Pons (tissue), 1 donor: ENCODE data around the gene NOL9.
A peak's percentile ranks its signal among the peaks of the same experiment; 100 is the strongest.
"Not testable (repeated sequence)": the region's sequence is repeated elsewhere in the genome, so short reads cannot be mapped to it uniquely, and the experiment has no call there.

Experiments used
- DNase-seq: peaks from one replicate; pipeline ENCODE4 v3.0.0-alpha.2; 2016; ENCODE audit warnings: low spot score

NOL9 gene

GRCh38 chr1:6554031-6554906, at the start of gene NOL9:
TSS of gene NOL9 (minus strand) at chr1:6554513. CDS start at chr1:6554502, 11 bp downstream.
- DNase-seq, result peak; percentile 84

- DNase-seq, result peak; percentile 91
Observed at GRCh38 chr1:6603238-6603914, 49.1 kb upstream of the NOL9 start.

DNA sequence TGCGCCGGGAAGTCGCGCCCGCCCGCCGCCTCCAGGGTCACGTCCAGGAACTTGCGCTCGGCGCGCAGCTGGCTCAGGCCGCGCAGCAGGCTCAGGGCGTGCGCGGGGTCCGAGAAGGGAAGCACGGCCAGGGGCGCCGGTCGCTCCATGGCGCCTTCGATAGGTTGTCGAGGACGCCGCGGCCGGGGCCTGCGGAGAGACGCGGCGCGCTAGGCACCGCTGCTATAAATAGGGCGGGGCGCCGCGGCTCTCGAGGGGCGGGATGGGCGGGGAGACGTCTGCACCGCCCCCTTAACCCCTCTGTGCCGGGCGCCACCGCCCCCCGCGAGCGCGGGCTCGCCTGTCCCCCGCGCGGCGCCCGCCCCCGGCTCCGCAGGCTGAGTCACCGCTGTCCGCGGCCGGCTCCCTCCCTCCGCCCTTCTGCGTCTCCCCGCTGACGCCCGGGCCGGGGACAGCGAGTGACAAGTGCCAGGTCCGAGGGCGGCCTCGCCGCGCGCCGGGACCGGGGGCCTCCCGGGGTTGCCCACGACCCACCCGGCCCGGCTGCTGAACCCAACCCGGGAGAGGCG, 48.4 kb upstream of the NOL9 start, which contains the start of gene KLHL21:
TSS of gene KLHL21 (minus strand) at position 201 of the 569 bp plus-strand sequence. CDS start at position 149, 52 bp downstream.
- DNase-seq, result peak; percentile 85

- no peak for DNase-seq
Observed at GRCh38 chr1:6601923-6602668, 47.8 kb upstream of the NOL9 start.

- peak; percentile 91 for DNase-seq
Observed at GRCh38 chr1:6601049-6601922, 47.0 kb upstream of the NOL9 start.

DNA sequence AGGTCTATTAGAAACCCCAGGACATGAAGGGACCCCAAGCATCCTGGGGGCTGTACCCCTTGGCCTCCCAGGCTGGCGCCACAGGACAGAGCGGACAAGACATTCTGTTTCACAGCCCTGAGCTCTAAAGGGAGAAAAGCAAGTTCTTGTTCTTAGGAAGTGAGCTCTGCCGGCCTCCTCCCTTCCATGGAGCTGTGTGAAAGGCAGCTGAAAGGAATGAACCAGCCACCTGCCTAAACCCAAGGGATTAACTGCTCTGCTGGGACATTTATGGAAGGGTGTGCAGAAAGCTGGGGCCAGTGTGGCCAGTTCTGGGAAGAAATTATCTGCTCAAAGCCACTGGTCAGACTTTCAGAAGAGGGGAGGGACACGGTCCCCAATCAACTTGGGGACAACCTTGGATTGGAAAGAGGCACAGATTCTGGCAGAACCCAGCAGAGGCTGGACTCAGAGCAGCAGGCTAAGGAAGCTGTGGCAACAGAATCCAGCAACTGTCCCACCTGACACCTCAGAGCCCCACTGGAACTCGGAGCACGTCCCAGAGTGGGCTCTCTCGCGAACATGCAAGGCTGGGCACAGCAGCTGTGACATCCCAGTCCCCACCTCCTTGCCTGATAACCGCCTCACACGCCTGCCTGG, 46.2 kb upstream of the NOL9 start:
- DNase-seq, result no peak

DNA sequence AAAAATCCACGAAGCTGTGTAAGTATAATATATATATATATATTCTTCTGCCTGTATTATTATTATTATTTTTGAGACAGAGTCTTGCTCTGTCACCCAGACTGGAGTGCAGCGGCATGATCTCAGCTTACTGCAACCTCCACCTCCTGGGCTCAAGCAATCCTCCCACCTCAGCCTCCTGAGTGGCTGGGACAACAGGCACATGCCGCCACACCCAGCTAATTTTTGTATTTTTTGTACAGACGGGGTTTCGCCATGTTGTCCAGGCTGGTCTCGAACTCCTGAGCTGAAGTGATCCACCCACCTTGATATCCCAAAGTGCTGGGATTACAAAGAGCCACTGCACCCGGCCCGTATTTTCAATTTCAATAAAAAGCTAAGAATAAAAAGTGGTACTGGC, 45.7 kb upstream of the NOL9 start:
- not testable (repeated sequence) for DNase-seq

- DNase-seq, result peak; percentile 41
Observed at GRCh38 chr1:6599141-6599975, 45.0 kb upstream of the NOL9 start.

DNA sequence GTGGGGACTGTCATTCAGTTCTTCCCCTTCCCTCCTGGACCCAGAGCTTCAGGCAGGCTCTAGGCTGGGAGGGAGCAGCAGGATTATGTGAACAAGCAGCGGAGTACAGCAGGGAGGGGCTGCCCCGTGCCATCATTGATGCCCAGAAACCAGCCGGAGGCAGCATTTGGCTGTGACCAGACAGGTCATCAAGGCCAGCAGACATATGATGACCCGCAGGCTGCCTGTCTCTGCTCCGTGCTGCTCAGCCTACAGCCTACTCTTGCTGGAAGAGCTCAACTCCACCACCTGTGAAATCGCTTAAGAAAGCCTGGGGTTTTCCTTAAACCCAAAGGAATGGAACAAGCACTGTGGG, 43.4 kb upstream of the NOL9 start:
- DNase-seq, result no peak

GRCh38 chr1:6596886-6597776, 42.8 kb upstream of the NOL9 start:
- DNase-seq, result no peak

- no peak for DNase-seq
Observed at GRCh38 chr1:6596351-6596750, 42.0 kb upstream of the NOL9 start.

DNA sequence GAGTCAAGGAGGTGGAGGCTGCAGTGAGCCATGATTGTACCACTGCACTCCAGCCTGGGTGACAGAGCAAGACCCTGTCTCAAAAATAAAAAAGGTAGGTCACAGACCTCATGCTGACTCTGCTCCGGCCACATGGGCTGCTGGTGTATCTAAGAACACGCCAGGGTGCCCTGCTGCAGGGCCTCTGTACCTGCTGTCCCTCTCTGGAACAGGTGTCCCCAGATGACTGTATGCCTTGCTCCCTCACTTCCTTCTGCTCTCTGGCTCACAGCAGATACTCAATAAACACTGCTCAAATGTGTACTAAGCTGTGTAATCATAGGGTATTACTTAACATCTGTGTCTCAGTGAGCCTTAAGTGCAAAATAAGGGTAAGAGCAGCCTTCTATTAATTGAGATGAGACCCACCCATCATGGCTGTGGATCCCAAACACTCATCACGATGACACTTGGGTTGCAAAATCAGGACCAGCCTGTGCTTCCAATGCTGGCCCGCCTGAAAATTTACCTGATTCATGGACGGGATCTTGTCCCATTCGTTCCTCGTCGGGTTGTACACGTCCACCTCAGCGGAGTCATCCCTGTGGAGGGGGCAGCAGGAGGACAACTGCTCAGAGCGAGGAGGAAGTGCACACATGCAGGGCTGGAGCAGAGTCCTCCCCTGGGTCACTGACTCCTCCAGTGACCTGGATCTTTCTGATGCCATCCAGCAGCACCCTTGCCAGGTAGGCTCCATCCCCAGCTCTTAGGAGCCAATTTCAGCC, 40.8 kb upstream of the NOL9 start:
- no peak for DNase-seq

GRCh38 chr1:6593810-6594209, 39.5 kb upstream of the NOL9 start:
- DNase-seq, result no peak

DNA sequence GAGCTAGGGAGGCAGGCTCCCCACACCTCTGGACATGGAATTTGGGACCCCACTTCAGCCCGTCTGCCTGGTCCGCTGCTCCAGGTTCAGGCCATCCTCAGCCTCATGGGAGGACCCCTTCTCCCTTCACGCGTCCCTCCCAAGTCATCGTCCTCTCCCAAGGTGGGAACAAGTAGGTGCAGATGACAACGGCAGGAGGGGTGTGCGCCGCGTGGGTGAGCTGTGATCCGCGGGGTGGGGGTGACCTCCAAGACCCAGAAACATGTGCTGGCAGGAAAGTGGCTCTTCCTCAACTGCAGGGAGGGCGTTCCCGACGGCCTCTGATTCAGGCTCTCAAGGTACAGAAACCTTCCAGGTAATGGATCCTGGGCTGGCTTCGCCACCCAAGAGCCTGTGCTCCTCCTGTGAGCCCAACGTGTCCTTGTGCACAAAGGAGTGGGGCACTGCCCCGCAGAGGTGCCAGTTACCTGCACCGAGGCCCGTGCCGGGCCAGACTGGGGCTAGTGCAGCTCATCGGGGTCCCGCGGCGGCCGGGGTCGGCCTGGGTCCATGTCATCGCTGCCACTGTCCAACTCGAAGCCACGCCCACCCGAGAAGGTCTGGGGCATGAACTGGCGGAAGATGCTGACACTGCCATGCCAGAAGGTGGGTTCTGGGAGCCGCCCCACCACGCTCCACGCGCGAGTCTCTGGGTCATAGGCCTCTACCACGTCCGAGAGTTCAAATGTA, 38.7 kb upstream of the NOL9 start:
- no peak for DNase-seq

- no peak for DNase-seq
Observed at GRCh38 chr1:6592441-6592840, 38.1 kb upstream of the NOL9 start.

DNA sequence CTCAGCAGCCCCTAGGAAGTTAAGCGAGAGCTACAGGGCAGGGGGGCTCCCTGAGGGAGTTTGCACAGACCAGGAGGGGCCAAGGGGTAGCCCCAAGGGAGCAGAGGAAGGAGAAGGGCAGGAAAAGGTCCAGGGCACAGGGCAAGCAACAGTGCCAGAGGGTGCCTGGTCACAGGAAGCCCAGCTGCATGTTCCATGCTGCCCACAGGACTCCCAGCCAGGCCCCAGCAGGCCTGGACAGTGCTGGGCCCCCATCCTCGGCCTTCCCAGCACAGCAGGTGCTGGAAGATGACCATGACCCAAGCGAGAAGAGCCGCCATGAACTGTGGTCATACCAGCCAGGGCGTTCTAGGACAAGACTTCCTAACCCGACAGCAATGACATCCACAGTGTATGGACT, 37.3 kb upstream of the NOL9 start:
- DNase-seq, result no peak

DNA sequence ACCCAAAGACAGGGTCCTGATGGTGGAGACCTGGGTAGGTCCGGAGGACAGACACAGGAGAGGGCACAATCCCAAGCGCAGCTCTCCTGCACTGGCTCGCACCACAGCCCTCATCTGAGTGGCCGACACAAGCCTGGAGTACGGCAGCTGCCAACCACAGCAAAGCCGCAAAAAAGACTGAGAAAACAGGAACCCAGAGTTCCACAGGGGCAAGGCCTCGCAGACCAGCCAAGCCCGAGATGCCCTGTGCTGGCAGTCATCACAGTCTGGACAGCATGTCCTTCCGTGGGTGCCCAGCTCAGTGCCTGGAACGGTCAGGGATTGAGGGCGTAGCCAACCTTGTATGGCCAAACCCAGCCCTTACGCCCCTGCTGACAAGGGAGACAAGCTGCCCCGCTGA, 36.9 kb upstream of the NOL9 start:
- DNase-seq, result no peak
